ENCODE measurements around the gene GNB3.

DNA sequence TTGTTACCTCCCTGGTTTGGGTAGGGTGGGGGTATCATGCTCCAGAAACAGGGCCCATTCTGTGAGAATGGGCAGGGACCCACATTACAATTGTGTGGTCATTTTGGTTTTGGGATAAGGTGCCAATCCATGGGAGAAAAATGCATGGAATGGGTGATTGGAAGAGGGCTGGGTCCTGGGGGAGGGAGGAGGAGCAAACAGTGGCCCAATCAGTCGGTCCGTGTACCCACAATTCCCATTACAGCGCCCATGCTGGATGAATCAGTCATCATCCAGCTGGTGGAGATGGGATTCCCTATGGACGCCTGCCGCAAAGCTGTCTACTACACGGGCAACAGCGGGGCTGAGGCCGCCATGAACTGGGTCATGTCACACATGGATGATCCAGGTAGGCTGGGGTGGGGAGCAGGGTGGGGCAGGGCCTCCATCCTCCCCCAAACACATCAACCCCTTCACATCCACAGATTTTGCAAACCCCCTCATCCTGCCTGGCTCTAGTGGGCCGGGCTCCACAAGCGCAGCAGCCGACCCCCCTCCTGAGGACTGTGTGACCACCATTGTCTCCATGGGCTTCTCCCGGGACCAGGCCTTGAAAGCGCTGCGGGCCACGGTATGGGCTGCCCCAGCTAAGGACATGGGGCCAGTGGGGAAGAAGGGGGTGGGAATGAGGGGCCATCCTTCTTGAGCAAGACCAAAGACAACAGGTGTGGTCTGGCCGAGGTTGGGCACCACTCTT lies 23.0 kb downstream of the GNB3 start:
- TF ChIP-seq RELA (CRISPR knock-in tag; IDR thresholded peaks at IDR 0.05; ENCODE audit: borderline replicate concordance) (no peak), ETV6 (CRISPR knock-in tag; IDR thresholded peaks at IDR 0.05) (no peak), TP53 (CRISPR knock-in tag; IDR thresholded peaks at IDR 0.05) (no peak), NR3C1 (CRISPR knock-in tag; conservative IDR thresholded peaks at IDR 0.05; ENCODE audit: low read depth) (no peak), TCF7 (CRISPR knock-in tag; IDR thresholded peaks at IDR 0.05; ENCODE audit: low read depth) (no peak), ZNF232 (CRISPR knock-in tag; IDR thresholded peaks at IDR 0.05) (no peak), ZNF121 (CRISPR knock-in tag; IDR thresholded peaks at IDR 0.05) (no peak), ZNF416 (CRISPR knock-in tag; IDR thresholded peaks at IDR 0.05) (no peak)
- TF ChIP-seq, protein P1, sequence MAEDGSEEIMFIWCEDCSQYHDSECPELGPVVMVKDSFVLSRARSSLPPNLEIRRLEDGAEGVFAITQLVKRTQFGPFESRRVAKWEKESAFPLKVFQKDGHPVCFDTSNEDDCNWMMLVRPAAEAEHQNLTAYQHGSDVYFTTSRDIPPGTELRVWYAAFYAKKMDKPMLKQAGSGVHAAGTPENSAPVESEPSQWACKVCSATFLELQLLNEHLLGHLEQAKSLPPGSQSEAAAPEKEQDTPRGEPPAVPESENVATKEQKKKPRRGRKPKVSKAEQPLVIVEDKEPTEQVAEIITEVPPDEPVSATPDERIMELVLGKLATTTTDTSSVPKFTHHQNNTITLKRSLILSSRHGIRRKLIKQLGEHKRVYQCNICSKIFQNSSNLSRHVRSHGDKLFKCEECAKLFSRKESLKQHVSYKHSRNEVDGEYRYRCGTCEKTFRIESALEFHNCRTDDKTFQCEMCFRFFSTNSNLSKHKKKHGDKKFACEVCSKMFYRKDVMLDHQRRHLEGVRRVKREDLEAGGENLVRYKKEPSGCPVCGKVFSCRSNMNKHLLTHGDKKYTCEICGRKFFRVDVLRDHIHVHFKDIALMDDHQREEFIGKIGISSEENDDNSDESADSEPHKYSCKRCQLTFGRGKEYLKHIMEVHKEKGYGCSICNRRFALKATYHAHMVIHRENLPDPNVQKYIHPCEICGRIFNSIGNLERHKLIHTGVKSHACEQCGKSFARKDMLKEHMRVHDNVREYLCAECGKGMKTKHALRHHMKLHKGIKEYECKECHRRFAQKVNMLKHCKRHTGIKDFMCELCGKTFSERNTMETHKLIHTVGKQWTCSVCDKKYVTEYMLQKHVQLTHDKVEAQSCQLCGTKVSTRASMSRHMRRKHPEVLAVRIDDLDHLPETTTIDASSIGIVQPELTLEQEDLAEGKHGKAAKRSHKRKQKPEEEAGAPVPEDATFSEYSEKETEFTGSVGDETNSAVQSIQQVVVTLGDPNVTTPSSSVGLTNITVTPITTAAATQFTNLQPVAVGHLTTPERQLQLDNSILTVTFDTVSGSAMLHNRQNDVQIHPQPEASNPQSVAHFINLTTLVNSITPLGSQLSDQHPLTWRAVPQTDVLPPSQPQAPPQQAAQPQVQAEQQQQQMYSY (CRISPR knock-in tag; IDR thresholded peaks at IDR 0.05) = no peak
- TF ChIP-seq, protein P2, sequence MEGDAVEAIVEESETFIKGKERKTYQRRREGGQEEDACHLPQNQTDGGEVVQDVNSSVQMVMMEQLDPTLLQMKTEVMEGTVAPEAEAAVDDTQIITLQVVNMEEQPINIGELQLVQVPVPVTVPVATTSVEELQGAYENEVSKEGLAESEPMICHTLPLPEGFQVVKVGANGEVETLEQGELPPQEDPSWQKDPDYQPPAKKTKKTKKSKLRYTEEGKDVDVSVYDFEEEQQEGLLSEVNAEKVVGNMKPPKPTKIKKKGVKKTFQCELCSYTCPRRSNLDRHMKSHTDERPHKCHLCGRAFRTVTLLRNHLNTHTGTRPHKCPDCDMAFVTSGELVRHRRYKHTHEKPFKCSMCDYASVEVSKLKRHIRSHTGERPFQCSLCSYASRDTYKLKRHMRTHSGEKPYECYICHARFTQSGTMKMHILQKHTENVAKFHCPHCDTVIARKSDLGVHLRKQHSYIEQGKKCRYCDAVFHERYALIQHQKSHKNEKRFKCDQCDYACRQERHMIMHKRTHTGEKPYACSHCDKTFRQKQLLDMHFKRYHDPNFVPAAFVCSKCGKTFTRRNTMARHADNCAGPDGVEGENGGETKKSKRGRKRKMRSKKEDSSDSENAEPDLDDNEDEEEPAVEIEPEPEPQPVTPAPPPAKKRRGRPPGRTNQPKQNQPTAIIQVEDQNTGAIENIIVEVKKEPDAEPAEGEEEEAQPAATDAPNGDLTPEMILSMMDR (IDR thresholded peaks at IDR 0.05) = no peak
- TF ChIP-seq, protein P3, sequence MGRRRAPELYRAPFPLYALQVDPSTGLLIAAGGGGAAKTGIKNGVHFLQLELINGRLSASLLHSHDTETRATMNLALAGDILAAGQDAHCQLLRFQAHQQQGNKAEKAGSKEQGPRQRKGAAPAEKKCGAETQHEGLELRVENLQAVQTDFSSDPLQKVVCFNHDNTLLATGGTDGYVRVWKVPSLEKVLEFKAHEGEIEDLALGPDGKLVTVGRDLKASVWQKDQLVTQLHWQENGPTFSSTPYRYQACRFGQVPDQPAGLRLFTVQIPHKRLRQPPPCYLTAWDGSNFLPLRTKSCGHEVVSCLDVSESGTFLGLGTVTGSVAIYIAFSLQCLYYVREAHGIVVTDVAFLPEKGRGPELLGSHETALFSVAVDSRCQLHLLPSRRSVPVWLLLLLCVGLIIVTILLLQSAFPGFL (CRISPR knock-in tag; IDR thresholded peaks at IDR 0.05; ENCODE audit: borderline replicate concordance) = no peak
- TF ChIP-seq, protein P4, sequence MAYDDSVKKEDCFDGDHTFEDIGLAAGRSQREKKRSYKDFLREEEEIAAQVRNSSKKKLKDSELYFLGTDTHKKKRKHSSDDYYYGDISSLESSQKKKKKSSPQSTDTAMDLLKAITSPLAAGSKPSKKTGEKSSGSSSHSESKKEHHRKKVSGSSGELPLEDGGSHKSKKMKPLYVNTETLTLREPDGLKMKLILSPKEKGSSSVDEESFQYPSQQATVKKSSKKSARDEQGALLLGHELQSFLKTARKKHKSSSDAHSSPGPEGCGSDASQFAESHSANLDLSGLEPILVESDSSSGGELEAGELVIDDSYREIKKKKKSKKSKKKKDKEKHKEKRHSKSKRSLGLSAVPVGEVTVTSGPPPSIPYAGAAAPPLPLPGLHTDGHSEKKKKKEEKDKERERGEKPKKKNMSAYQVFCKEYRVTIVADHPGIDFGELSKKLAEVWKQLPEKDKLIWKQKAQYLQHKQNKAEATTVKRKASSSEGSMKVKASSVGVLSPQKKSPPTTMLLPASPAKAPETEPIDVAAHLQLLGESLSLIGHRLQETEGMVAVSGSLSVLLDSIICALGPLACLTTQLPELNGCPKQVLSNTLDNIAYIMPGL (CRISPR knock-in tag; IDR thresholded peaks at IDR 0.05) = no peak
- TF ChIP-seq, protein P5, sequence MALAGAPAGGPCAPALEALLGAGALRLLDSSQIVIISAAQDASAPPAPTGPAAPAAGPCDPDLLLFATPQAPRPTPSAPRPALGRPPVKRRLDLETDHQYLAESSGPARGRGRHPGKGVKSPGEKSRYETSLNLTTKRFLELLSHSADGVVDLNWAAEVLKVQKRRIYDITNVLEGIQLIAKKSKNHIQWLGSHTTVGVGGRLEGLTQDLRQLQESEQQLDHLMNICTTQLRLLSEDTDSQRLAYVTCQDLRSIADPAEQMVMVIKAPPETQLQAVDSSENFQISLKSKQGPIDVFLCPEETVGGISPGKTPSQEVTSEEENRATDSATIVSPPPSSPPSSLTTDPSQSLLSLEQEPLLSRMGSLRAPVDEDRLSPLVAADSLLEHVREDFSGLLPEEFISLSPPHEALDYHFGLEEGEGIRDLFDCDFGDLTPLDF (CRISPR knock-in tag; IDR thresholded peaks at IDR 0.05) = no peak
- TF ChIP-seq, protein P6, sequence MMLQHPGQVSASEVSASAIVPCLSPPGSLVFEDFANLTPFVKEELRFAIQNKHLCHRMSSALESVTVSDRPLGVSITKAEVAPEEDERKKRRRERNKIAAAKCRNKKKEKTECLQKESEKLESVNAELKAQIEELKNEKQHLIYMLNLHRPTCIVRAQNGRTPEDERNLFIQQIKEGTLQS (CRISPR knock-in tag; conservative IDR thresholded peaks at IDR 0.05) = no peak

Measured in WTC11 (cell line).